Medulla oblongata (tissue), 1 donor: Measurements from ENCODE around the gene PLPPR1.

Experiments used
- DNase-seq: peaks from one replicate; pipeline ENCODE4 v3.0.0-alpha.2; 2015; ENCODE audit errors: extremely low spot score

Gene PLPPR1

DNA sequence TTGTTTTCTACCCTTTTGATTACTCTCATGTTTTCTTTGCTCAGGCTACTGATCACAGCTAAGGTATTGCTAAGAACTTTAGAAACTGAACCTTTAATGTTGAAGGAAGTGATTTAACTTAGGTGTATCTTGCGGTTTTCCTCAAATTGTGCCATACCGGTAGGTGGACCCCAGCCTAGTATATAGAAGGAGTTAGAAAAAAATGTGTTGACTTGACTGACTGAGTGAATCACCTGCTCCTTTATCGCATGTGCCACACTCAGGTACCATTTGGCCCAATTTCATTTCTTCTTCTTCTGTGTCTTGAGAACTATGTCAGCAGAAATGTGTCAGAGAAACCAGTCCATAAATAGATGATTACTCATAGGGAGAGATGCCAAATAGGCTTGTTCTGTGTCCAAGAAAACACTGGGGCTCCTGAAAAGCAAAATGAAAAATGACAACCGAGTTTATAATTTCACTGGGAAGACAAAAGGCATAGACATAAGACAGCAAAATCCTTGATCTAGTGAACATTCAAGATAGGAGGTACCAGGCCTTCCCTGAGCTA is 19.4 kb downstream of the PLPPR1 start:
- no peak for DNase-seq

DNA sequence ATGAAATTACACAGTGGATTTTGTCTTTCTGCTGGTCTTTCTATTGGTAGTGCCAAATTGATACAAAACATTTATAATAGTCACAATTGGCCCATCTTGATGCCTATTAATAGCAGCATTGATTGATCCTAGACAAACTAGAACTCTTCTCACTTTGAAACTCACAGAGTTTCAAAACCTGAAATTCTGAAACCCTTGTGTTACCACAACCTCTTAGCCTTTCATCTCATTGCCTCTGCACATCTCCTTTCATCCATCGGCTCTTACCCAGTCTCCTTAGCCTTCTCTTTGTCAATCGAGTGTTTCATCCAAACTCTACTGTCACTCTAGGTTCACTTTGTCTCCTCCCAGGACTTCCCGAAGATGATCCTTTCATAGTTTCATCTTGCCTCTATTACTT is 22.1 kb downstream of the PLPPR1 start:
- DNase-seq, result no peak

DNA sequence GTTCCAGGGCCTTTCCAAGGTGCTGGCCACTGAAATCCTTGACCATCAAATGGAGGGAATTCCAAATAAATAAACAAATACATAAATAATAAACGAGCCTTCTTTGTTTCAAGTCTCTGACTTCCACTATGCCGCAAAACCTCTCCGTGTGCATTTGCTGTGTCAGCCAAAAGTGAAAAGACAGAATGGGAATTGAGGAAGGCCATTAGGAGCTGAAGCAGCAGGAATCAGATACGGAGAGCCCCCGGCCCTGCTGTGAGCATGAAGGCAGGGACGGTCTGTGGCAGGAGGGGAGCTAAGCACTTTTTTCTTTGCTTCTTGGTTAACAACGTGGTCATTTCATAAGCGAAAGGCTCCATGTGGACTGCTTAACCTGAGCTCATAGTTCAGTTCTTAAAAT is 26.1 kb downstream of the PLPPR1 start:
- DNase-seq, result no peak

DNA sequence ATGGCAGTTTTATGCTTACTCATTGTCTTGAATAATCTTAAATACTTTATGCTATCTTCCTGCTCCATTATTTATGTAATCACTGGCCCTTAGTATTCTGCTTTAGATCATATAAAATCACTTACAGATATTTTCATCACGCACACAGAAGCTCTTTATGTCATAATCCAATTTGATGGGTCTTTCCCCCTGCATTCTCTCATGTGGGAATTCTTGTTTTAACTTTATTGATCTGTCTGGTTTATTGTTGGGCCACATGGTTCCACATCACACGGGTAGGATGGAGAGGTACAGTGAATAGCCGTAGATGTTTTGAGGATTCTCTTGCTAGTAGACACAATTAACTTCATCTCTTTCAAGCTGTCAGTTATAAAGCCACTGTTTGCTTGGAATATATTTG is 27.0 kb downstream of the PLPPR1 start:
- DNase-seq, result no peak

DNA sequence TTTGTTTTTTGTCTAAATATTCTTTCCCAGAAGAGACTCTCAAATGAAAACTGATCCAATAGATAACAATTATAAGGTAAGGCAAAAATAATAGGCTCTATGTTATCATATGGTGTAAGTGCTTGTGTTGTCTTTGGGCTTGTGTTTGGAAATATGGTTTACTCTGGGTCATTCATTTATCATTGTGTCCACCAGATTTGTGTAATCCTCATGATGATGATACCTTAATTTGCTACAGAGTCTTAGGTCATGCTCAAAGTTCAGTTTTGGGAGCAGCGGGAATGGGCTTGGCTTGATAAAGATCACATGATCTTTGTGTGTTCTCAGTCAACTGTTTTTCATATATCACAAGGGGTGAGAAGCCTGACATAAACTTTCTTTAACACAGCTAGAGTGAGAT is 34.2 kb downstream of the PLPPR1 start:
- DNase-seq, result no peak

GRCh38 chr9:101063192-101063591 is 34.7 kb downstream of the PLPPR1 start:
- no peak for DNase-seq

DNA sequence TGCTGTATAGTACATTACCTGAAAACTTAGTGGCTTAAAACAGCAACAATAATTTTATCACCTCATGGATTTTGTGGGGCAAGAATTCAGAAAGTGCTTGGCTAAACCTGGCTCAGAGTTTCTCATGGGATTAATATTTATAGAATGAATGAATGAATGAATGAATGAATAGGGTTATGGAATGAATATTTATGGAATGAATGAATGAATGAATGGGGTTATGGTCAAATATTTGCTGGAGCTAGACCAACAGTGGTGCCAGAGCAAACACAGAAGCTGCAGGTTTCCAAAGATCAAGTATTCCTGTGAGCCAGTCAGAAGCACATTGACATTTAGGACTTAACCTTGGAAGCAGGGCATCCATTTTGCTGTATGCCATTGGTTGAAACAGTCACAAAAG is 35.7 kb downstream of the PLPPR1 start:
- no peak for DNase-seq

DNA sequence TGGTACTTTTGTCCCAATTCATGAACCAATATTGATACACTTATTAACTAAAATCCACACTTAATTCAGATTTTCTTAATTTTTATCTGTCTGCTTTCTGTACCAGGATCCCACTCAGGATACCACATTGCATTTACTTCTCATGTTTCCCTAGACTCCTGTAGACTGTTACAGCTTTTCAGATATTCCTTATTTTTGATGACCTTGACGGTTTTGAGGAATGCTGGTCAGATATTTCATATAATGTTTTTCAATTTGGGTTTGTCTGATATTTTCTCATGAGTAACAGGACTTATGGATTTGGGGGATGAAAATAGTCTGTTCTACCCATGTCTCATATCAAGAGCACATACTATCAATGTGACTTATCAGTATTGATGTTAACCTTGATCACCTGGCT is 37.4 kb downstream of the PLPPR1 start:
- DNase-seq, result no peak

GRCh38 chr9:101068696-101069095 is 40.2 kb downstream of the PLPPR1 start:
- DNase-seq, result no peak

DNA sequence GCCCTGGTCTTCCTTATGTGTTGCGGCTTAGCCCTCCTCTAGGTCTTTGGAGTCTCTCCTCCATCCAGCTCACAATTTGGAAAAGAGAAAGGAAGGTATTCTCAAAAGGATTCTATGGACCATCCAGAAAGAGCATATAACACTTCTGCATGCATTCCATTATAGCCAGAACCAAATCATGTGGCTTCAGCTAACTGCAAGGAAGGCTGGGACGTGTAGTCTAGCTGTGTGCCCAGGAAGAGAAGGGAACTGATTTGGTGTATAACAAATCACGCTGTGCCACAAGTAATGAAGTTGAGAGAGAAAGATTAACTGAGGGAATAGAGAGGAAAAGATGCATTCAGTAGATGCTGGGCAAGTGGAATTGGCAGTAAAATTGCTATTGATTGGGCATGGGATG is 43.7 kb downstream of the PLPPR1 start:
- DNase-seq, result no peak

- DNase-seq, result no peak
Measured at GRCh38 chr9:101073122-101073521, 44.6 kb downstream of the PLPPR1 start.

DNA sequence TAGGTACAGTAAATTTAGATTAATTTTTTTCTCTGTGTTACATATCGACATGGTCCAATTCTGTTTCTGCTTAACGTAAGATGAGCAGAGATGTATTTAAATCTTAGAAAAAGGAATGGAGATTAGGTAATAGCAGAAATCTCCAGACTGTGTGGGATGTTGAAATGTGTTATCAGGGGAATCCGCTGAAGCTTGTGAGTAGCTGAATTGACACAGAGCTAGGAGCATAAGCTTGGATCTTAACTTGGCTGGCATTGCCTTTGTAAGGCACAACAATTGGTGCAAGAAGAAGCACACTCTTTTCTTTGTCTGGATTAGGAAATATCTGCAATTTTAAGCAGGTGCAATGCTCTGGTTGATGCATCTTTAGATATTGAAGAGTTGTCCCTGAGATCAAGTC is 53.1 kb downstream of the PLPPR1 start:
- no peak for DNase-seq

DNA sequence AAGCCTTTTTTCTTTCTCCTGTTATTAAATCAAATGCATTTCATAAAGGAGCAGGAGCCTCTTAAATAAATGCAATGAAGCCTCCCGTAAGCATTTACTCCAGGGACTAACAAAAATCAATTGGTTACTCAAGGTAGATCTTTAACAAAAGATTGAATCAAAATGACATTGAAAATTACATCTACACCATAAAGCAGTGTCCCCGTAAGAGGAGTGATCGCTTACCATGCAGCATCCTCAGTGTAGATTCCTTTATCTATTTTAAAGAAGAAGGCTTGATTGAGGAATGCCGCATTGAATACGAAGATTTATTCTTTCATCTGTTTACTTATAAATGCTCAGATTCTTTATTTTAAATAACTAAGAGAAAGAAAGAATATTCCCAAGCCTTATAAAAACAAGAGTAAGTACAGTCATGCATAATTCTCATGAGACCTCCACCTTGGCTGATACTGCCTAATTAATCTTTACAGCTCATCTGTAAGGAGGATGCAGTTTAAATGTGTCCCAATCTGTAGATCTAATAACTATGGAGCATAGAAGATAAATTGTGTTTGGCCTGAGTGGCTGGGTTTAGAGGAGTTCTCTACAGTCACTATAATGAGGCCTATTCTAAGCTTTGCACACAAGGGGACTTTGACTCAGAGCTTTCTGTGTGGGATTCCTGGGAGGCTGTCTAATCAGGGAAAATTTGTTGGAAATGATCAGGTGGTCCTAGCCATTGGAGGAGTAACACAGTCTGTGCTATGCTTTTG is 55.1 kb downstream of the PLPPR1 start:
- DNase-seq, result no peak

DNA sequence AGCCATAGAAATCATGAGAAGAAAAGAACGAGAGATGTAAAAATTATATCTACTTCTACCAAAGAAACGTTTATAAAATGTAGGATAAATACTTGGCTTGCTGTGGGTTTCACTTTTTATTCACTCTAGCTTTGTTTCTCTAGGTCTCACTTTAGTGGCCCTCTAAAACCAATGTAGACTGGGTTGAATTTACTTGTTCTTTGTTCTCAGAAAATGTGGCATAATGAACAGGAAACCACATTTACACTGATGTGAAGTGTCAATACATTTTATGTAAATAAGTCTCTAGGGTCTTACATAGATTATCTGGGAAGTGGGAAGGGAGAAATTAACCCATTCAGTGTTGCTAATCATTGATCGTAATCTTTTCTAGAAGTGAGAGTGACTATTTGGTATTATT is 58.9 kb downstream of the PLPPR1 start:
- DNase-seq, result no peak

- DNase-seq, result no peak
Measured at GRCh38 chr9:101092922-101093321, 64.4 kb downstream of the PLPPR1 start.

DNA sequence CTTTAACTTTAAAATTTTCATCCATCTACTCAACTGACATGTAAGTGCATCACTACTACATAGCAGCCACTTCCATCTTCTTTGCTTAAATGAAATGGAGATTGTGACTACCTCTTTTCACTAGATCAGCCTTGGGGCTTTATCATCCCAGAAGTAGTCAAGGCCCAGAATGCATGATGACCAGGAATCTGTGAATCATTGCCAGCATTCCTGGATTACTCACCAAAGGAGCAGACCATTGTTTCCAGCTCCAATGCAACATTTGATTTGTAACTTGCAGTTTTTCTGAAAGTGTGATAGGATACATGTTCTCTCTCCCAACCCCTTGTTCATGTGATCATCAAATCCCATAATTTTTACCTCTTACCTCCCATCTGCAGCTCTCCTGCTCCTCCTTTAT is 65.1 kb downstream of the PLPPR1 start:
- no peak for DNase-seq

DNA sequence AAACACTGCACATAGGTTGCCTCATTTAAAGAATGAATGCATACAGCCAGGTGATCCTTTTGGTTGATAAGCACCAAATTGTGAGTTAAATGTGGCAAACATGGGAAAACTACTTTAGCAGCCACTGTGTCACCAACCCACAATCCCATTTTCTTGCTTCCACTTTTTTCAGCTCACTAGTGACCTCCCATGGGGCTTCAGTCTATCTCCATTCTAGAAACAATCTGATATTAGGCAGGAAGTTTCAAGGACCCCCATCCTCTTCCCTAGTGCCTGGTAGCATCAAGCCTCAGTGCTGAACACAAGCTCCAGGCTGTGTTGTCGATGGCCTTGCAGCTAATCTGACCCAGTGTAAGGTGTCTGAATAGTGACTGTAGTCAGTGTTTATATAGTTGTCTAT is 66.2 kb downstream of the PLPPR1 start:
- peak; percentile 20 for DNase-seq

DNA sequence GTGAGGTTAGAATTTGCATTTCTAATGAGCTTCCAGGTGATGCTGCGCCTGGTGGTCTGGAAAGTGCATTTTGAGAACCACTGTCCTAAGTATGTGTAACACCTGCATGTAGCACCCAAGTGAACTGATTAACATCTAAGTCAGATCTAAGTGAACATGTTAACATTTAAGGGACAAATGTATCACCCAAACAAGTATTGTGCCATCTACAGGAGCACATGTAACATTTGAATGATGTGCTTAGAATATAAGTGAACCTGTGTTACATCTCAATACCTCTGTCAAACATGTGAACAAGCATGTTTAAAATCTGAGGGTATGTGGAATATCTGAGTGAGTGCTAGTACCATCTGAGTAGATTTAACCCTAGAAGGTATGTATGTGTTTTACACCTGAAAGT is 68.7 kb downstream of the PLPPR1 start:
- DNase-seq, result no peak

DNA sequence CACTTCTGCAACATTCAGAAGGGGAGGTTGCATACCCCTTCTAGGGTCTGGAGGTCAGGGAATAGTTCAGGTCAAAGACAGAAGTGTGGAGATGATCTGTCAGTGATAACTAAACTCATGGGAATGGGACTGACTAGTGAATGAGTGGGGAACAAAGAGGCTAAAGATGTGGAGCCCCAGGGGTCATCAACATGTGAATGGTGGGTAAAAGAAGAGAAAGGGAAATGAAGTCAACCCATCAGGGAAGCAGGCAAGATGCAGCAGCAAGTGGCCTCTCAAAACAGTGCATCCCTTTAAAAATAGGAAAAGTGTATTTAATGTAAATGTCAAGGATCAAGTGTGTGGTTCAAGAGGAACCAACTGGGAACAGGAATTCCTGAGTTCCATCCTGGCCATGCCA is 69.9 kb downstream of the PLPPR1 start:
- no peak for DNase-seq

DNA sequence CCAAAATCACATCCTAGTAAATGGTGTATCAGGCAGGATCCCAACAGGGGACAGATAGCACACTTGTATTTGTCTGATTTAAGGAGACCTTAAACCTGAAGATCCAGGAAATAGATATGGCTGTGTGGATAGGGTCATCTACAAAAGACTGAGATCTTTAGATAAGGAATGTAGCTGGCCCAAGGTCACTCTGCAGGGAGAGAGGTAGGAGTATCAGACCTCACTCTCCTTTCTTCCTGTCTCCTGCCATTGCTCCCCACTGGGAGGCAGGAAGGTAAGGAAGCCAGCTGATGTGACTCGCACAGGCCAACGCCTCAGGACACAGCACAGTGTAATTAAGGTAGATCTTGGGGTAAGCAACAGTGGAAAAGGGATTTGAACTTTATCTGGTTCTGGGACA is 85.8 kb downstream of the PLPPR1 start:
- no peak for DNase-seq

DNA sequence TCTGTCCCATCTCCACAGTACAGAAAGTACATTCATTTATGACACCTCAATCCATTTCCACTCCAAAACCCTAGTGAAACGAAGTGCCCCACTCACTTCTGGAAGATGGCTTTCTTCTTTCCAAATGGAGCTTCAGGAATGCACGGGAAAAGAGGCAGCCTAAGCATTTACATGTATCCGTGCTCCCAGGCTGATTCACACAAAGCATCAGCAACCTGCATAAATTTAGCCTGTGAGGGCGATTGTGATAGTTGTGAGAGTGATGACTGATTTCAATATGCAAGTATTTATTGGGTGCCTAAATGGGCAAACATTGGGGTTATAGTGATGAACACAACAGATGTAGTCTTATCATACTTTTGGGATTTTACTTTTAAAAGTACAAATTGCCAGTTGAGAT is 86.6 kb downstream of the PLPPR1 start:
- DNase-seq, result no peak

DNA sequence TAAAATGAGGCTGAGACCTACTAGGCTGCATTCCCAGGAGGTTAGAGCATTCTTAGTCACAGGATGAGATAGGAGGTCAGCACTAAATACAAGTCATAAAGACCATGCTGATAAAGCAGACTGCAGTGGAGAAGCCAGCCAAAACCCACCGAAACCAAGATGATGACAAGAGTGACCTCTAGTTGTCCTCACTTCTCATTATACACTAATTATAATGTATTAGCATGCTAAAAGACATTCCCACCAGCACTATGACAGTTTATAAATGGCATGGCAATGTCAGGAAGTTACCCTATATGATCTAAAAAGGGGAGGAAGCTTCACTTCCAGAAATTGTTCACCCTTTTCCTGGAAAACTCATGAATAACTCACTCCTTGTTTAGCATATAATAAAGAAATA is 88.6 kb downstream of the PLPPR1 start:
- no peak for DNase-seq

DNA sequence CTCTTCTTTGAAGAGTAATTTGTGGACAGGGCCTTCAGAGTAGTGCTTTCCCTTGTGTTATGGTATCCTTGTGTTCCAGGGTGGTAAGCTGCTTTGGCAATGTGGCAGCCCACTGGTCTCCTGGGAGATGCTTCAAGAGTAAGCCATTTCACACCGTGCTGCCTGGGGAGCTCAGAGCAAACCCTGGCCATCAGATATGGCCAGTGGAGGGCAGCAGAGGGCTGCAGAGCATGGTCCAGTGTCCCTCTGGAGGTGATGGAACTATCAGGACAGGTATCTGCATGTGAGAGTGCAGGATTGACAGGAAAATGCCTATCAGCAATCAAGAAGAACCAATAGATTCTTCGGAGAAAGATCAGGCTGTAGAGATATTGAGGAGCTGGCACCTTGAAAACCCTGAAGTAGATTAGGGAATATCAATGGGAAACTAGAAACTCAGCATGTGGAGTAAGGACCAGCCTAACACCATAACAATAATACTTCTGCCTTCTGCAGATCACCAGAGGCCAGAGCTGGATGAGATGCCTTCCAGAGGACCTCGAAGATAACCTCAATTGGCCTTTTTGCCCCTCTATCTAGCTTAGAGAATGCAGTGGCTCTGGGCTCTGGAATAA is 90.8 kb downstream of the PLPPR1 start:
- peak; percentile 84 for DNase-seq
